ENCODE measurements around the gene CCDC92. TPM values are rescaled to one million over a fixed set of nuclear protein-coding genes. Genes with fewer than 3 reads are reported as not detected.
"Not testable (repeated sequence)": the region's sequence is repeated elsewhere in the genome, so short reads cannot be mapped to it uniquely, and the experiment has no call there.

The CCDC92 gene
- total and polyA plus RNA-seq, 9 donors, result 13.9 to 51.0 (median 34.6) TPM

DNA sequence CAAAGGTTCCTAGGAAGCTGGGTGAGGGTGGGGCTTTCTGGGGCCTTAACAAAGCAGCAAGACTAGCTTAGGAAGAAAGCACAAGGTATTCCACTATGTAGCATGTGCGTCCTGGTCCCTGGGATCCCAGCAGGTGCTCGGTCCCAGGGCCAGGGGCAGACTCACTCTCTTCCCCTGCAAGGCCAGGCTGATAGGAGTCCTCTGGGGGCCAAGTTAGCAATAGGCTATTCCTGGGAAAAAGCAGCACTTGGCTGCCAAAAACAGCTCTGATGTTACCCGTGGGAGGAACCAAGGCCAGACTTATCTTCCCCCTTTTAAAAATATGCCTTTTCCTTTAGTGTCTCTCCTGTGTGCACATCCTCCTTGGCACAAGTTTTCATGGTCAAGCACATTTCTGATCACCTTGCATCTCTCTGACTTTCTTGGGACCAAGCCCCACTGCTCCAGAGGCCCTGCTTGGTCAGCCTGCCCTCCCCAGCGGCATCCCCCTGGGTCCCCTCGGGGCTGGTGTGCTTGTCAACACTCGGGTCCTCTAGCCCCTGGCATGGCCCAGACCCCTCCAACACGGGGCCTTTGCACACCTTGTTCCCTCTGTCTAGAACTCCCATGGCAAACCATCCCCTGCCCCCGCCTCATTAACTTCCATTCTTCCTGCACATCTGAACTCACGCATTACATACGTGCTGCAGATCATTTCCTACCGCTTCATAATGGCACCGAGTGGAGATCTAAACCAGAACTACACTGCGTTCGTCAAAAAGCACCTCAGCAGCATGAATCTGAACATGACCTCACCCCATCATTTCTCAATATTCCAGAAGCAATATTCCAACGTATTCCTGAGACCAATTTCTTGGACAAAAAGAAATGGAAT is 21.9 kb downstream of the CCDC92 start:
- DNase-seq, result peak in 2 of 5 donors; percentile 24 to 55
- Histone ChIP-seq H3K9me3 (no peaks in the 10 kb centered on the region), H3K4me1 (ENCODE audit: insufficient read depth) (no peaks in the 10 kb centered on the region), H3K4me3 (no peak overlapping the region), H3K27ac (no peak overlapping the region), H3K27me3 (no peaks in the 10 kb centered on the region), H3K36me3 (no peaks in the 10 kb centered on the region)
- TF ChIP-seq POLR2A (IDR thresholded peaks at IDR 0.05) (no peak), EP300 (IDR thresholded peaks at IDR 0.05) (no peak)
- TF ChIP-seq, protein P1, sequence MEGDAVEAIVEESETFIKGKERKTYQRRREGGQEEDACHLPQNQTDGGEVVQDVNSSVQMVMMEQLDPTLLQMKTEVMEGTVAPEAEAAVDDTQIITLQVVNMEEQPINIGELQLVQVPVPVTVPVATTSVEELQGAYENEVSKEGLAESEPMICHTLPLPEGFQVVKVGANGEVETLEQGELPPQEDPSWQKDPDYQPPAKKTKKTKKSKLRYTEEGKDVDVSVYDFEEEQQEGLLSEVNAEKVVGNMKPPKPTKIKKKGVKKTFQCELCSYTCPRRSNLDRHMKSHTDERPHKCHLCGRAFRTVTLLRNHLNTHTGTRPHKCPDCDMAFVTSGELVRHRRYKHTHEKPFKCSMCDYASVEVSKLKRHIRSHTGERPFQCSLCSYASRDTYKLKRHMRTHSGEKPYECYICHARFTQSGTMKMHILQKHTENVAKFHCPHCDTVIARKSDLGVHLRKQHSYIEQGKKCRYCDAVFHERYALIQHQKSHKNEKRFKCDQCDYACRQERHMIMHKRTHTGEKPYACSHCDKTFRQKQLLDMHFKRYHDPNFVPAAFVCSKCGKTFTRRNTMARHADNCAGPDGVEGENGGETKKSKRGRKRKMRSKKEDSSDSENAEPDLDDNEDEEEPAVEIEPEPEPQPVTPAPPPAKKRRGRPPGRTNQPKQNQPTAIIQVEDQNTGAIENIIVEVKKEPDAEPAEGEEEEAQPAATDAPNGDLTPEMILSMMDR (IDR thresholded peaks at IDR 0.05), result no peak
- WGBS, 3 donors, result 58 to 66% (median 64%) methylated on average over 15 of the region's 15 CpGs
- intact Hi-C loops (cut with DNase I), result no loop called here

DNA sequence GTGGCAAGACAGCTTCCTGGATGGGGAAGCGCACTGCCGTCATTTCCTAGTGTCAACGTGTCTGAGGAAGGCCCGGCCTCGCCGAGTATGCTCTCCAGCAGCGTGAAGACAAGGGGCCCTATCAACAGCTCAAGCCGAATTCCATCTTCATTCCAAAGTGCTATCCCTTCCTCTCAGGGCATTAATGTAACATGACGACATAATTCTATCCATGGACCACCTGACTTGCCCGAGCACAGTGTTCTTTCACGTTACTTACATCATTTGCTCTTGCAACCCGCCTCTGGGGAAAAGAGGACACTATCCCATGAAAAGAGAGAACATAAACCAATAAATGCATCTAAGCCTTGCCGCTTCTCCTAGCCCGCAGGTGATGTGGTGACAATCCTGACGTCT is 22.9 kb downstream of the CCDC92 start:
- Histone ChIP-seq H3K27ac (no peak overlapping the region), H3K36me3 (no peaks in the 10 kb centered on the region), H3K4me3 (no peak overlapping the region), H3K27me3 (no peaks in the 10 kb centered on the region), H3K4me1 (ENCODE audit: insufficient read depth) (no peaks in the 10 kb centered on the region), H3K9me3 (no peaks in the 10 kb centered on the region)
- no peak for DNase-seq
- TF ChIP-seq EP300 (IDR thresholded peaks at IDR 0.05) (no peak), POLR2A (IDR thresholded peaks at IDR 0.05) (no peak)
- TF ChIP-seq, protein P1 (IDR thresholded peaks at IDR 0.05), result no peak
- 92 to 95% (median 93%) methylated on average over 15 of the region's 15 CpGs for WGBS, 3 donors
- intact Hi-C loops (cut with DNase I), result no loop called here

DNA sequence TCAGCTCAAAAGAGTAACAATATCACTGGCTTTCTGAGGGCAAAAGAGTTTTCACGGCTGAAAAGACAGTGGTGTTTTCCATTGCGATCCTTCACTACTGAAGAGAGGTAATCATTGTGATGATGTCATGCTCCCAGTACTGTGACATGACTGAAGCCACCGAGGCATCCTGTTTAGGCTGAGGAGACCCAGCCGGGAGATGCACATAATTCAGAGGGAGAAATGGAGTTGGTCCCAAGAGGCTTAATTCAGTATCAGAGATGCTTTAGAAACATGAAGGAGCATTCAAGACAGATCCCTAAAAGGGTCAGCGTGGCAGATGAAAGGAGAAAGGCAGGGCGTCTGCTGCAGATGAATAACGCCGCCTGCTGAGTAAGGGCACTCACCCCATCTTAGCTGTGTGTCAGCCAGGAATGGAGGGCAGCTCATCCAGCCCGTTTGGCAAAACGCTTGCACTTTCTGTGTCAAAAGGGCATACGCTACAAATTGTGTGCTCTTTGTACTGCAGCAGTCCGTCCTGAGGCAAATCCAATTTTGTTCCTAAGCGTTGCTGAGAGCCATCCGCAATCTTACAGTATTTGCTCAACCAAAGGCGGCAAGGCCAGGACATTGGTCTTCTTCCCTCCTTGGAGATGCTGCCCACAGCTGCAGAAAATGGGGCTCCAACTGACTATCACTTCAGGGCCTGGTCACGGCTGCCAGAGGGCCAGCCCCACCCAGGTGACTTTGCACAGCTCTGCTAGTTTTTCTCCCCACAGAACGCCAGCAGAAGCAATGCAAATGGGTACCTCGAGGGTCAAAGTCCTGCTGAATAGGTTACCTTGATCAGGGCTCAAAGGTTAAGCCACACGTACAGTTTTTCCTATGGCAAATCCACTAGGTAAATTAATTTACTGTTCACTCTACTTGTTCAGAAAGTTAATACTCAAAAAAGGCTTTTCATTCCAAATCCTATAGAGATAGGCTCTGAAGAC is 23.5 kb downstream of the CCDC92 start:
- intact Hi-C loops (cut with DNase I), result no loop called here
- Histone ChIP-seq H3K4me3 (no peak overlapping the region), H3K27ac (no peak overlapping the region), H3K27me3 (no peaks in the 10 kb centered on the region), H3K4me1 (ENCODE audit: insufficient read depth) (no peaks in the 10 kb centered on the region), H3K36me3 (no peaks in the 10 kb centered on the region), H3K9me3 (no peaks in the 10 kb centered on the region)
- no peak for DNase-seq
- 88 to 91% (median 91%) methylated on average over 19 of the region's 19 CpGs for WGBS, 3 donors
- TF ChIP-seq, protein P1 (IDR thresholded peaks at IDR 0.05), result no peak
- no peak for TF ChIP-seq POLR2A (IDR thresholded peaks at IDR 0.05)
- no peak for TF ChIP-seq EP300 (IDR thresholded peaks at IDR 0.05)

DNA sequence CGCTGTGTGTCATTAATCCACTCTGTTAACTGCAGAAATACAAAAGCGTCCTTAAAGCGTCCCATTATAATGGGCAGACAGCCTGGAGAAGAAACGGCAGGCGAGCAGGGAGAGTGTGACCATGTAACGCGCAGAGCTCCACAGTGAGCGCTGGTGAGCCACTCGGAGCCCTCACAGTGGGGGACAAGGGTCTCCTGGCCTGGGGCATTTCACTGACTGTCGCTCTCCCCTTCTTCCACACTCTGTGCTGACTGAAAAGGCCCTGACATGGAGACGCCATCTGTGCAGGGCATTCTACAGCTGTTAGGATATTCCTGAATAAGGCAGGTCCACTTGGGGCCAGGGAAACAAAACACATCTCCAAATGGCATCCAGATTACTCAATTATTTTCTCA is 24.2 kb downstream of the CCDC92 start:
- no peaks in the 10 kb centered on the region for H3K4me1 ChIP-seq (ENCODE audit: insufficient read depth)
- 92 to 96% (median 95%) methylated on average over 11 of the region's 11 CpGs for WGBS, 3 donors

DNA sequence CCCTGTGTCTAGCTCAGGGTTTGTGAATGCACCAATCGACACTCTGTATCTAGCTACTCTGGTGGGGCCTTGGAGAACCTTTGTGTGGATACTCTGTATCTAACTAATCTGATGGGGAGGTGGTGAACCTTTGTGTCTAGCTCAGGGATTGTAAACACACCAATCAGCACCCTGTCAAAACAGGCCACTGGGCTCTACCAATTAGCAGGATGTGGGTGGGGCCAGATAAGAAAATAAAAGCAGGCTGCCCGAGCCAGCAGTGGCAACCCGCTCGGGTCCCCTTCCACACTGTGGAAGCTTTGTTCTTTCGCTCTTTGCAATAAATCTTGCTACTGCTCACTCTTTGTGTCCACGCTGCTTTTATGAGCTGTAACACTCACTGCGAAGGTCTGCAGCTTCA is 25.1 kb downstream of the CCDC92 start:
- DNase-seq; H3K9me3 ChIP-seq; intact Hi-C loops (cut with DNase I); H3K27me3 ChIP-seq; H3K4me1 ChIP-seq (ENCODE audit: insufficient read depth); H3K36me3 ChIP-seq; H3K4me3 ChIP-seq; H3K27ac ChIP-seq: not testable (repeated sequence)
- 88 to 93% (median 89%) methylated on average over 7 of the region's 7 CpGs for WGBS, 3 donors

More for the DNA sequence above, 24.2 kb downstream of the CCDC92 start:
- Histone ChIP-seq H3K9me3 (no peaks in the 10 kb centered on the region), H3K27ac (no peak overlapping the region), H3K36me3 (no peaks in the 10 kb centered on the region), H3K27me3 (no peaks in the 10 kb centered on the region), H3K4me3 (no peak overlapping the region)
- intact Hi-C loops (cut with DNase I), result no loop called here
- TF ChIP-seq, protein P1 (IDR thresholded peaks at IDR 0.05), result no peak
- TF ChIP-seq POLR2A (IDR thresholded peaks at IDR 0.05) (no peak), EP300 (IDR thresholded peaks at IDR 0.05) (no peak)
- no peak for DNase-seq

DNA sequence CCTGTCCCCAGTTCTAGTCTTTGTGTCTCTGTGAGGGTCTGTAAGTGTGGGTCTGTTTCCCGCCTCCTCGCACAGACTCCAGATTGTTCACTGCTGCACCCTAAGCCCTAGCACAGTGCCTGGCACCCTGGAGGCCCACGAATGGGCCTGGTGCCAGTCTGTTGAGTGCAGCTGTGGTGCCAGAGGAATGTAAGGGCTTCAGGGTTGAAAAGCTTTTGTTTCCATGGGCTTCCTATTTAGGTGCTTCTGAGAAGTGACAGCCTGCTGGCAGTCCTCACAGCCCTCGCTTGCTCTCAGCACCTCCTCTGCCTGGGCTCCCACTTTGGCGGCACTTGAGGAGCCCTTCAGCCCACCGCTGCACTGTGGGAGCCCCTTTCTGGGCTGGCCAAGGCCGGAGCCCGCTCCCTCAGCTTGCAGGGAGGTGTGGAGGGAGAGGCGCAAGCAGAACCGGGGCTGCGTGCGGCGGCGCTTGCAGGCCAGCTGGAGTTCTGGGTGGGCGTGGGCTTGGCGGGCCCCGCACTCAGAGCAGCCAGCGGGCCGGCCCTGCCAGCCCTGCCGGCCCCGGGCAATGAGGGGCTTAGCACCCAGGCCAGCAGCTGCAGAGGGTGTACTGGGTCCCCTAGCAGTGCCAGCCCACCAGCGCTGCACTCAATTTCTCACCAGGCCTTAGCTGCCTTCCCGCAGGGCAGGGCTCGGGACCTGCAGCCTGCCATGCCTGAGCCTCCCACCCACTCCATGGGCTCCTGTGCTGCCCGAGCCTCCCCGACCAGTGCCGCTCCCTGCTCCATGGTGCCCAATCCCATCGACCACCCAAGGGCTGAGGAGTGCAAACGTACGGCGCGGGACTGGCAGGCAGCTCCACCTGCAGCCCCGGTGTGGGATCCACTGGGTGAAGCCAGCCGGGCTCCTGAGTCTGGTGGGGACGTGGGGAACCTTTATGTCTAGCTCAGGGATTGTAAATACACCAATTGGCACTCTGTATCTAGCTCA is 25.8 kb downstream of the CCDC92 start:
- H3K27ac ChIP-seq; H3K4me3 ChIP-seq; H3K27me3 ChIP-seq; intact Hi-C loops (cut with DNase I); DNase-seq; H3K4me1 ChIP-seq (ENCODE audit: insufficient read depth); H3K36me3 ChIP-seq; H3K9me3 ChIP-seq: not testable (repeated sequence)
- WGBS, 3 donors, result 94 to 96% (median 95%) methylated on average over 34 to 35 of the region's 35 CpGs
